Smooth muscle cell of the coronary artery (primary cell): Measurements from ENCODE around the gene TBCCD1. TPM values are rescaled to one million over a fixed set of nuclear protein-coding genes. Genes with fewer than 3 reads are reported as not detected.

Source experiments
- total RNA-seq: library from RNA; depleted of rRNA; stranded (reverse); fragments of >200 nt; gene quantifications from 2 replicates; pipeline ENCODE4 v1.2.3, GENCODE V29; 2014; ENCODE audit warnings: low replicate concordance

TBCCD1 gene
- 13.7 TPM in 2 replicates for total RNA-seq

GRCh38 chr3:186567072-186567921 lies at the start of gene TBCCD1:
Gene TBCCD1 (minus strand): TSS chr3:186567339. CDS start chr3:186564329, 3,010 bp downstream.

GRCh38 chr3:186612721-186613636 lies 45.8 kb upstream of the TBCCD1 start, which contains the start of gene AHSG:
Gene AHSG (plus strand): TSS chr3:186613060. CDS start chr3:186613142, 82 bp downstream.

GRCh38 chr3:186570096-186570940 lies 3.2 kb upstream of the TBCCD1 start, which contains the start of gene DNAJB11:
Gene DNAJB11 (plus strand): TSS chr3:186570720. CDS start chr3:186570898, 178 bp downstream.

GRCh38 chr3:186544281-186544680 lies 22.9 kb downstream of the TBCCD1 start, which contains the start of gene CRYGS:
Gene CRYGS (minus strand): TSS chr3:186544380. CDS start chr3:186544326, 54 bp downstream.

Other genes starting within 250 kb of the TBCCD1 start
- gene DGKG, start 205.1 kb downstream of the TBCCD1 start, total RNA-seq = under 0.01 and 2.1 TPM in 2 replicates
- gene CRYGS, start 23.0 kb downstream of the TBCCD1 start, total RNA-seq = 0.75 and 1.4 TPM in 2 replicates
- gene DNAJB11, start 3.4 kb upstream of the TBCCD1 start, total RNA-seq = 26.6 and 63.9 TPM in 2 replicates
- gene AHSG, start 45.7 kb upstream of the TBCCD1 start, total RNA-seq = not detected in 2 replicates
- not detected in 2 replicates for gene FETUB, start 73.1 kb upstream of the TBCCD1 start, total RNA-seq
- not detected in 2 replicates for gene HRG, start 98.7 kb upstream of the TBCCD1 start, total RNA-seq
- gene KNG1, start 150.0 kb upstream of the TBCCD1 start, total RNA-seq = not detected in 2 replicates
- 585 and 1,188 TPM in 2 replicates for gene EIF4A2, start 216.2 kb upstream of the TBCCD1 start, total RNA-seq
- gene RFC4, start 239.1 kb upstream of the TBCCD1 start, total RNA-seq = 8.2 and 17.0 TPM in 2 replicates